Nephron progenitor cell (in vitro differentiated cells): ENCODE results near the gene ZNFX1.
"Not testable (repeated sequence)": the region's sequence is repeated elsewhere in the genome, so short reads cannot be mapped to it uniquely, and the experiment has no call there.

Experiments
- DNase-seq: peaks from one replicate; pipeline ENCODE4 v3.0.0; 2021
- H3K27ac Mint-ChIP-seq: 2 replicates; pipeline ENCODE4 v1.8.0; 2021; ENCODE audit warnings: mild to moderate bottlenecking, moderate library complexity, mixed read lengths
- H3K27me3 Mint-ChIP-seq: 2 replicates; pipeline ENCODE4 v1.8.0; 2021; ENCODE audit warnings: mild to moderate bottlenecking, low read depth, mixed read lengths; ENCODE audit not compliant: poor library complexity
- H3K36me3 Mint-ChIP-seq: 2 replicates; pipeline ENCODE4 v1.8.0; 2021; ENCODE audit warnings: low read depth, mixed read lengths
- H3K4me1 Mint-ChIP-seq: 2 replicates; pipeline ENCODE4 v1.8.0; 2021; ENCODE audit warnings: mixed read lengths
- H3K4me3 Mint-ChIP-seq: 2 replicates; pipeline ENCODE4 v1.8.0; 2021; ENCODE audit warnings: mild to moderate bottlenecking, moderate library complexity, mixed read lengths
- H3K9me3 Mint-ChIP-seq: 2 replicates; pipeline ENCODE4 v1.8.0; 2021; ENCODE audit warnings: mild to moderate bottlenecking, moderate library complexity, mixed read lengths
- CTCF ChIP-seq: fragments of 200-600 bp; sonication (generic); IDR thresholded peaks from 2 replicates; pipeline ENCODE4 v1.5.0; 2021; ENCODE audit warnings: antibody characterized with exemption

ZNFX1 gene

GRCh38 chr20:49219924-49220831, 57.7 kb downstream of the ZNFX1 start:
- H3K27ac Mint-ChIP-seq = peak overlapping the region; percentile 99
- no peak for TF ChIP-seq CTCF
- DNase-seq = no peak
- peaks cover 27% of the 10 kb centered on the region for H3K36me3 Mint-ChIP-seq
- H3K9me3 Mint-ChIP-seq = peaks cover 4% of the 10 kb centered on the region
- H3K27me3 Mint-ChIP-seq = peaks cover 9% of the 10 kb centered on the region
- H3K4me3 Mint-ChIP-seq = peak overlapping the region; percentile 94
- peaks cover 20% of the 10 kb centered on the region for H3K4me1 Mint-ChIP-seq

- DNase-seq = peak; percentile 95
- no peak for TF ChIP-seq CTCF
- Mint-ChIP-seq H3K9me3 (peaks cover 4% of the 10 kb centered on the region), H3K27ac (peak within 1 kb of the TSS; percentile 99), H3K4me1 (peaks cover 20% of the 10 kb centered on the region), H3K4me3 (peak within 1 kb of the TSS; percentile 94), H3K27me3 (peaks cover 11% of the 10 kb centered on the region), H3K36me3 (peaks cover 19% of the 10 kb centered on the region)
Measured at GRCh38 chr20:49219091-49219923, 58.5 kb downstream of the ZNFX1 start, which contains the start of gene DDX27. TSS of gene DDX27 (plus strand) at chr20:49219416. CDS start at chr20:49219449, 33 bp downstream.

DNA sequence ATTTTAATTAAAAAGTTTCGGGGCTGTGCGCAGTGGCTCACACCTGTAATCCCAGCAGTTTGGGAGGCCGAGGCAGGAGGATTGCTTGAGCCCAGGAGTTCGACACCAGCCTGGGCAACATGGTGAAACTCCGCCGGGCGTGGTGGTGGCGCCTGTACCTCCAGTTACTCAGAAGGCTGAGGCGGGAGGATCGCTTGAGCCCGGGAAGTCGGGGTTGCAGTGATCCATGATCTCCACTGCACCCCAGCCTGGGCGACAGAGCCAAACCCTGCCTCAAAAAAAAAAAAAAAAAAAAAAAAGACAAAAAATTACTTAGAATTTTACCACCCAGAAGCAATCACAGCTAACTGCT, 59.1 kb downstream of the ZNFX1 start:
- Mint-ChIP-seq H3K4me3 (peak overlapping the region; percentile 94), H3K36me3 (peaks cover 13% of the 10 kb centered on the region), H3K27ac (peak overlapping the region; percentile 99), H3K27me3 (peaks cover 11% of the 10 kb centered on the region), H3K4me1 (peaks cover 20% of the 10 kb centered on the region)
- DNase-seq = peak; percentile 9
- H3K9me3 Mint-ChIP-seq = not testable (repeated sequence)

- peaks cover 4% of the 10 kb centered on the region for H3K9me3 Mint-ChIP-seq
- no peak overlapping the region for H3K27ac Mint-ChIP-seq
Measured at GRCh38 chr20:49216991-49217578, 60.8 kb downstream of the ZNFX1 start.

DNA sequence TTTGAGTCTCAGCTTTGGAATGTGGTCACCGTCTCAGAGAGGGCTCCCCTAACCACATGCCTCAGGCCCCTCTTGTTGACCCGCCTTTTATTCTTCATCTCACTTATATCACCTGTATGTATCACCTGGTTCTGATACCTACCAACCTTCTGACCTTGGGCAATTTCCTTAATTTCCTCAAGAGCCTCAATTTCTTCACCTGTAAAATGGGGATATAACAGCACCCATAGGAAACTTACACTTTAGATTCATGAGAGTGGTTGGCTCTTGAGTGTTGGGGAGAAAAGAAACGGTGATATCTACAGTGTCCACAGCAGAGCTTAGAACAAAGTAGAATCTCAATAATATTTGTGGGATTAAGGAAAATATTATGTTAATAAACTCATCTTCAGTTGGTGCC, 62.6 kb downstream of the ZNFX1 start:
- peaks cover 16% of the 10 kb centered on the region for H3K9me3 Mint-ChIP-seq
- no peak overlapping the region for H3K27ac Mint-ChIP-seq
- TF ChIP-seq CTCF = no peak
- no peaks in the 10 kb centered on the region for H3K36me3 Mint-ChIP-seq
- peaks cover 12% of the 10 kb centered on the region for H3K4me1 Mint-ChIP-seq
- H3K27me3 Mint-ChIP-seq = peaks cover 7% of the 10 kb centered on the region
- no peak overlapping the region for H3K4me3 Mint-ChIP-seq
- DNase-seq = no peak

More at GRCh38 chr20:49216991-49217578, 60.8 kb downstream of the ZNFX1 start:
- H3K4me1 Mint-ChIP-seq = peaks cover 20% of the 10 kb centered on the region
- H3K4me3 Mint-ChIP-seq = peak overlapping the region; percentile 23
- peaks cover 6% of the 10 kb centered on the region for H3K36me3 Mint-ChIP-seq
- peak; percentile 96 for DNase-seq
- peaks cover 11% of the 10 kb centered on the region for H3K27me3 Mint-ChIP-seq
- peak; percentile 87 for TF ChIP-seq CTCF

- peaks cover 6% of the 10 kb centered on the region for H3K4me1 Mint-ChIP-seq
- H3K36me3 Mint-ChIP-seq = no peaks in the 10 kb centered on the region
- peaks cover 7% of the 10 kb centered on the region for H3K27me3 Mint-ChIP-seq
- H3K27ac Mint-ChIP-seq = no peak overlapping the region
- no peak for TF ChIP-seq CTCF
- H3K4me3 Mint-ChIP-seq = no peak overlapping the region
- no peak for DNase-seq
- H3K9me3 Mint-ChIP-seq = peaks cover 20% of the 10 kb centered on the region
Measured at GRCh38 chr20:49214571-49214970, 63.3 kb downstream of the ZNFX1 start.
